ENCODE data around the gene ST8SIA1.

ST8SIA1 gene

GRCh38 chr12:22276867-22277266 is 57.6 kb downstream of the ST8SIA1 start:
- no peak for DNase-seq

GRCh38 chr12:22276313-22276712 is 58.2 kb downstream of the ST8SIA1 start:
- no peak for DNase-seq

DNA sequence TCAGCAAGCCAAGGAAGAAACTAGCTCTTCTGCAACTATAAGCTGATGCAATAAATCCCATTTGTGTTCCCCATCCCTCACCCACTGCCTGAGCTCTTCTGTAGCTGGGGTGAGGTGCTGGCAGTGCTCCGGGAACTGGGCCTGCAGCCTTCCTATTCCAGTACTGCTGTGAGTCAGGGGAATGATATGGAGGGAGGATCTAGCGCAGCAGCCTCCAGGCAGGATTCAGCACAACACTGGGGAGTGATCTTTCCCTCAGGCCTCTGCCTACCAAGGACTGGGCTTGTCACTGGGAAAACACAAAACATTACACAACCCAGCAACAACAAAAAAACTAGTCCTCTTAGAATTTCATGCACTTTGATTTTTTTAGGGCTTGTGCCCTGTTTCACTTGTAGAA is 58.7 kb downstream of the ST8SIA1 start:
- DNase-seq: no peak

DNA sequence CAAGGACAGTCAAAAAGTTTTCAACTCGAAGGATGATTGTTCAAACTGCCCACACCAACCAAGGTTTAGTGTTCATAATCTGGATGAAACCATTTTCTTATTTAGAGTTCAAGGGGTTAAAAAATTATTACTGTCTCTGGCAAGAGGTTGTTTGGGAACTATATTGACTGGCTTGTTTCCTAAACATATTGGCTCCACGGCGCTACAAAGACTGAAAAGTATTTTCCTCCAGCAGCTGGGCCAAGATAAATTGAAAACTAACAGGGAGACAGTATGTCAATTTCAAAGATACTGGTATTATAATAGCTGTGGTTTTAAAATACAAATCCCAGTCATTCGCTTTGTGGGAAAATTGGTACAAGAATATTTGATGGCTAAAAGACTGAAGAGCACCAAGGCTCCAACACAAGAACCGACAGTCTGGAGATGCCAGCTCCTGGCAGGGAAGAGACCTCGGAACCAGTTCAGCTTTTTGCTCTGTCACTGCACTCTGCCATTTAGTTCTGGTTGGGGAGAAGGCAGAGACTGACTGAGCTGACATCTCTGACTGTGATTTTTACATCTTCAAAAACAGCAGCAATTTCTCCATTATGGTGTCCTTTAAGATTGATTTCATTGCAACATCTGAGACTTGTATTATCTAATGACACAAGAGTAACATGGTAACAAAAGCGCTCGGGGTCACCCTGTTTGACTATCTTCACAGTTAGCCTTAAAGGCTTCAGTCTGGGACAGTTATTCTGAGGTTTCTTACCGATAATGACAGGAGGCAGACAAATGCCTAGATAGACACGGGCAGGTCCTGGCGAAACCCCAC is 62.0 kb downstream of the ST8SIA1 start:
- no peak for DNase-seq

GRCh38 chr12:22271023-22271422 is 63.5 kb downstream of the ST8SIA1 start:
- DNase-seq: no peak

DNA sequence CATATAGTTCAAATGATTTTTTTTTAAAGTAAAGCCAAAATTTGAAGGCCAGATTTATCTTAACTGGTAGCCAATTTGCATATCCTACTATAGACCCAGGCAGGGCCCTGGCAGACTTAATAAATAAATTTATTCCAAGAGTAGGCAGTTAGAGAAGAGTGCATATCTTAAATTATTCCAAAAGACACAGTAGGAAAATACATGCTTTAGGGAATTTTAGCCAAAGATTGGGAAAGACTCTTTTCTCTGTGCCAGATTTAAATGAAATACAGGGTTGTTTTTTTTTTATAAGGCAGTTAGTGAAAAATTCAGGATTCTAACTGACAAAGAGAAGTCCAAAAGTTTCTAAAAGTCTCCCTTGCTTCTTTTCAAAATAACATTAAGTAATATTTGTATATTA is 65.5 kb downstream of the ST8SIA1 start:
- no peak for DNase-seq

- DNase-seq: peak; percentile 95
Measured at GRCh38 chr12:22268406-22268805, 66.1 kb downstream of the ST8SIA1 start.

GRCh38 chr12:22266101-22266500 is 68.4 kb downstream of the ST8SIA1 start:
- DNase-seq: peak; percentile 36

- DNase-seq: no peak
Measured at GRCh38 chr12:22264380-22264779, 70.1 kb downstream of the ST8SIA1 start.

- peak; percentile 44 for DNase-seq
Measured at GRCh38 chr12:22262309-22262708, 72.2 kb downstream of the ST8SIA1 start.

DNA sequence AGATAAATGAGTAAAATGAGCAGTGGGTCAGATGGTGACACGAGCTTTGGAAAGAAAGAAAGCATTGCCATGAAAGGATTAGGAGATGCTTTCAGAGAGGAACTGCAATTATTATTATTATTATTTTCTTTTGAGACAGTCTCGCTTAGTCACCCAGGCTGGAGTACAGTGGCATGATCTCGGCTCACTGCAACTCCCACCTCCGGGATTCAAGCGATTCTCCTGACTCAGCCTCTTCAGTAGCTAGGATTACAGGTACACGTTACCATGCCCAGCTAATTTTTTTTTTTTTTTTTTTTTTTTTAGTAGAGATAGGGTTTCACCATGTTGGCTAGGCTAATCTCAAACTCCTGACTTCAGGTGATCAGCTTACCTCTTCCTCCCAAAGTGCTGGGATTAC is 77.4 kb downstream of the ST8SIA1 start:
- no peak for DNase-seq

DNA sequence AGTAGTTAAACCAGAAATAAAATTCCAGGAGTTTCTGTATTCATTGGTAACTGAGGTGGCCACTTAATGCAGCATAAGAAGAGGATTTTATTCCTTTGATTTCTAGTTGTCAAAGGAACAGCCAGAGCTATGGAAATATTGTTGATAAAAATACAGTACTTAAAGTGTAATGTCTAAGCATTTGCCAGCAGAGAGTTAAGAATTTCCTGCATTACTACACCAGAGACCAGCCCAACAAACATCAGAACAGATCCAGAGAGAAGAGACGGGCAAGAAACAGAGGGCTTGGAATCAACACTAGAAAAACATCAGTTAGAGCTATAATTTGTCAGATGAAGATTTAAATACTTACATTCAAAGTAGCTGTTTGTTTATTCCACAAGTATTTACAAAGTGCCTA is 77.9 kb downstream of the ST8SIA1 start:
- no peak for DNase-seq

DNA sequence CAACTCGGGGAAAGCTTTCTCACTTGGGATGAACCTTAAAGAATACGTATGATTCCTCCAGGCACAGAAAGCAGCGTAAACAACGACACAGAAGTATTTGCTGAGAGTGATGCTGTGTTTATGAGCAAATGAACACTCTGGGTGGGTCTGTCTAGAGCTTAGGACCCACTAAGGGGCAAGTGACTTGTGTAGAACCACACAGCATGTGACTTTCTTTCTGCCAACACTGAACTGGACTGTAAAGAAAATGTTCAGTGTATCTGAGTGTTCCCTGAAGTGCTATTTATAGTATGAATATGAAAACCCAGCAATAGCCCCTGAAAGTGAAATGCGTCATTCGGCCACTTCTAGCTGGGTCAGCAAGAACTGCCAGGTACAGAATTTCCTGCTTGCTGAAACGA is 78.5 kb downstream of the ST8SIA1 start:
- DNase-seq: no peak

DNA sequence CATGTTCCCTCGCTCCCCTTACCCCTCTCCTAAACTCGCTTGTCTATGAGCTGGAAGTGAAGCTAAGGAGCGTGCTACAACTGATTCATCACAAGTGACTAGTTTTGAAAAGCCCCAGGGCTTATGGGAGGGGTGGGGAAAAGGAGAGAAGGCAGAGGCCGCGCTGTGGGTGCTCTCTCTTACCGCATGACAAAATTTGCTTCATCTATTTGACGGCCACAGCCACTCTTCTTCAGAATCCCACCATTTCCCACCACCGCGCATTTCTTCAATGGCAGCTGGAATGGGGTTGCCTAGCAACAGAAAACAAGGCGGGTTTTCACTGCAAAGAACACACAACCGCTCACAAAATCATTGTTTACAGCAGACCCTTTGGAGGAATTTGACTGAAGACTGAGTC is 79.4 kb downstream of the ST8SIA1 start:
- no peak for DNase-seq

- no peak for DNase-seq
Measured at GRCh38 chr12:22254478-22254877, 80.0 kb downstream of the ST8SIA1 start.

- no peak for DNase-seq
Measured at GRCh38 chr12:22252057-22252456, 82.5 kb downstream of the ST8SIA1 start.

GRCh38 chr12:22250762-22251161 is 83.7 kb downstream of the ST8SIA1 start:
- no peak for DNase-seq

DNA sequence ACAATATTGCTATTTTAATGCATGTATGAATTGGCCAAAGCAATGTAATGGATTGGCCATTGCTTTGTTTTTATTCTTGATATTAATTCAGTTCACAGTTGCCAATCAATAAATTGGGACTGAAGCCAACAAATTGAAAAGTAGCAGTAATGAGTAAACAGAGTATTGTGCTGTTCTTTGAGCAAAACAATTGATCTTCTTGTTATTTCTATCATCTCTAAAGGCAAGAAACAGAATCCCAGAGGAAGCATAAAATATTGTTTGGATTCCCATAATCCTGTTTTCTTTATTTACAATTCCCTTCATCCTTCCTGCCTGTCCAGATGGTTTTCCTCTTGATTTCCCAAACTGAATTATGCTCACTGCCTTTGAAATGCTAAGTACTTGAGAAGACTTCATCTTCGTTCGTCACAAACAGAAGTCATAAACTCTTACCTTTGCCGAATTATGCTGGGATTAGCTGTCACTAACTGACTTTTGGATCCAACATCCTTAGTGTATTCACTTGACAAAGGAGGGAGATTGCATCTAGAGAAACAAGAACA is 85.9 kb downstream of the ST8SIA1 start:
- DNase-seq: no peak

GRCh38 chr12:22248121-22248520 is 86.4 kb downstream of the ST8SIA1 start:
- DNase-seq: no peak

DNA sequence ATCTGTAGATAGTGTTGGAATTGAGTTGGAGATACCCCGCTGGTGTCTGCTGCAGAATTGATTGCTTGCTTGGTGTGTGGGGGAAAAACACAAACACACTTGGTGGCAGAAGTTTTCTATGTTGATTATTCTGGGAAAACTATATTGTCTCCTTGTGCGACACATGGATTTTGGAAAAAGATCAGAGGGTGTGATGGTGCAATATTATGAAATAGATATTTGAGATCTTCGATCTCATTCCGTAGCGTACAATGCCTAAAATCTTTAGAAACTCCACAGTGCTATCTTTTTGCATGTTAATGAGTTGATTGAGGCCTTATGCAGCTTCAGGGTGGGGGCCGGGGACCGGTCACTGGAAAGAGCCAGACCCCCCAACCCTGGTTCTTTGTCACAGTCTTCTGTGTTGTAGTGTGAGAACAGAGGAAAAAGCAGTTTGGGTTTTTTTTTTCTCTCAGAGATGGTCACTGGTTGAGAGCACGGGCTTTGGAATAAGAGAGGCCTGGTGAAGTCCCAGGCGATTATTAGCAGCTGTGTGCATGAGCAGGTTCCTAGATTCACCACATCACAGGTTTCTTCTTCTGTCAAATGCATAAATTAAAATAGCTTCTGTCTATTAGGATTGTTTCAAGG is 88.2 kb downstream of the ST8SIA1 start:
- DNase-seq: no peak

DNA sequence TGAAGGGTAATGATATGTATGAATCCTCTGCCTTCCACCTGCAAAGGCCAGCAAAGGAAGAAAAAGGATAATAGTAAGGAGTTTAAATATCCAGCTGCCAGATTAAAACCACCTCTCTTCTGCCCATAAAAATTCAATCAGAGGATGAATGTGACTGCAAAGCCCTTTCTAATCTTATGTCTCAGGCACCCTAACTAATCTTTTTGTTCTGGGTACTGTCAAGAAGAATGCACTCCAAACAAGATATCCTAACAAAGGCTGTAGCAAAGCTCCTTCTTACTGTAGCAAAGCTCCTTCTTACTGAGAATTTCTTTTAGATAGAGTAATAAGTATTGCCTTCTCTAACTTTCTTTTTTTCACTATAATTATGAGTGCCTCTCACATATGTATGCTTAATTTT is 91.8 kb downstream of the ST8SIA1 start:
- DNase-seq: peak; percentile 79

GRCh38 chr12:22238211-22238610 is 96.3 kb downstream of the ST8SIA1 start:
- no peak for DNase-seq

GRCh38 chr12:22234561-22234960 is 99.9 kb downstream of the ST8SIA1 start:
- DNase-seq: no peak

- DNase-seq: no peak
Measured at GRCh38 chr12:22231836-22232235, 102.7 kb downstream of the ST8SIA1 start.

Data from NCI-H82 (cell line).